Measurements from ENCODE around the gene RRAD.

Gene RRAD

DNA sequence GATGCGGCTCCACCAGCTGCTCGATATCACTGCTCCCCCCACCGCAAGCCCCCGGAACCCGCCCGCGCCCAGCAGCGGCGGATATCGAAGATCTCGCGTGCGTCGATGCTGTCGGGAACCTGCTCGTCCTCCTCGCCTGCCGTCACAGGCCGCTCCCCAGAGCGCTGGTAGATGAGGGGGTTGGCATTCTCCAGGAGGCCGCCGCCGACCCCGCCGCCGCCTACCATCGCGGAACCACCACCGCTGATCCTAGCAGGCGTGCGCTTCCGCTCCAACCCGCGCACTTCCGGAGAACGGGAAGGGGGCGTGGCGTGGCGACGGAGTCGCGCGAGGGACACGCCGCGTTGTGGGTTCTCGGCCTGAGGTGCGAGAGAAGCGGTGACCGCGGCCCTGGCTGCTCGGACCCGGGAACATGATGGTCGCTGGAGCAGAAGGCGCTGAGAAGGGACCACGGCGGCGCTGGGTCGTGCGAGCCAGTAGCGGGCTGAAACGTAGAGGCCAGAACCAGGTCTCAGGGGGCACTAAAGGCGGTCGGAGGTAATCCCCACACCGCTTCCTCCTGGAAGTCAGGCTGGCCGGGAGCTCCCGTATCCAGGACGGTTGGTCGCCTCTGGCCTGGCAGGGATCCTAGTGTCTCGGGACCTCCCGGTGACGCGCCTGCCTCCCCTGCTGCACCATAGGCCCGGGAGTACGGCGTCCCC, 9.0 kb upstream of the RRAD start, which contains the start of gene CIAO2B:
Gene CIAO2B, minus strand, starts transcription at position 265 of the 701 bp plus-strand sequence. Its CDS starts 38 bp downstream, at position 227.
- no peak for DNase-seq (ENCODE audit: low read depth, low spot score)

- DNase-seq (ENCODE audit: low read depth, low spot score), result no peak
These were observed 8.4 kb upstream of the RRAD start for GRCh38 chr16:66933776-66934137.

DNA sequence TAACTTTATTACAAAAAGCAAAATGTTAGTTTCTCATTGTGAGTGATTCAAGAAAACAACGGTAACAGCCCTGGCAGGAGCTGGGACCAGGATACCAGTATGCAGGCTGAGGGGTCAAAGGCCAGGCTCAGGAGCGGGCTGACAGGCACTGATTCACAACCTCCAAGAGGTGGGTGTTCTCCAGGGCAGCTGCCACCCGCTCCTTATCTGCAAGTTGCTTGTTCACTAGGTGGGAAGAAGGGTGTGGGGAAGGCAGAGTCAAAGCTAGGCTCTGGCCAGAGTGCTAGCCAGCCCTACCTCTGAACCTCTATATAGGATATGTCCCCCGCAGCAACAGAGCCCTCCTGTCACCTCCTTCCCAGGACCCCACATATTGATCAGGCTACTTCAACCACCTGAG, 6.7 kb upstream of the RRAD start:
- no peak for DNase-seq (ENCODE audit: low read depth, low spot score)

DNA sequence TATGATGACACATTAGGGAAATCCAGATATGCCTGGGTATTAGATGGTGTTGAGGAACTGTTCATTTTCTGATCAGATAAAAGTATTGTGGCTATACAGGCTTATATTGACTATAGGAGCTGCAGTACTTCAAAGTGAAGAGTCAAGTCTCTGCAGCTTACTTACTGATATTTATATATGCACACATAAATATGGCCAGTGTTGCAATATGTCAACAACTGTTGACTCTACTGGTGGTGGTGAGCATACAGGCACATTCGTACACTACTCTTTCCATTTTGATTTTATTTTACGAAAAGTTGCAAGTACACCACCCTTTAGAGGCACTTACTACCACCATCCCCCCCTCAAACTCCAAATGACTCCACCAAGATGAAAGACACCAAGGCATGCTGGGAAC, 6.3 kb upstream of the RRAD start:
- DNase-seq (ENCODE audit: low read depth, low spot score), result no peak

GRCh38 chr16:66930189-66930588, 4.9 kb upstream of the RRAD start:
- DNase-seq (ENCODE audit: low read depth, low spot score), result no peak

DNA sequence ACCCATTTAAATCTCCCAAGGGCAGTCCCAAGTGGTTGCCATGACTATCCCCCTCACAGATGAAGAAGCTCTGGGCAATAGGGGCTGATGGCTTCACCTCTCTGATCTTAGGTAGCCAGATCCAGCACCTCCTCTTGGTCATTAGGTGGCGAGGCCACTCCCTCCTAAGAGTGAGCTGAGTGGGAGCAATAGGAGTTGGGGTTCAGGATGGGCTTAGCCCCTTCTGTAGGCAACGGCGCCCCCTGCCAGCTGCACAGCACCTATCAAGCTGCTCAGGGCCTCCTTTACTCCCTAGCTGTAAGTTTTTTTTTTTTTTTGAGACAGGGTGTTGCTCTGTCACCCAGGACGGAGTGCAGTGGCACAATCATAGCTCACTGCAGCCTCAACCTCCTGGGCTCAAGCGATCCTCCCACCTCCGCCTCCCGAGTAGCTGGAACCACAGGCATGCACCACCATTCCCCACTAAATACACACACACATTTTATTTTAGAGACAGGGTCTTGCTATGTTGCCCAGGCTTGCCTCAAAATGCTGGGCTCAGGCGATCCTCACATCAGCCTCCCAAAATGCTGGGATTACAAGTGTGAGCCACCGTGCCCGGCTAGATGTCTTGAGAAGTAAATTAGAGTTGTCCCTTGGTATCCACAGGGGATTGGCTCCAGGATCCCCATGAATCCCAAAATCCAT, 3.5 kb upstream of the RRAD start:
- DNase-seq (ENCODE audit: low read depth, low spot score), result no peak

GRCh38 chr16:66927918-66928649, 2.7 kb upstream of the RRAD start:
- no peak for DNase-seq (ENCODE audit: low read depth, low spot score)

DNA sequence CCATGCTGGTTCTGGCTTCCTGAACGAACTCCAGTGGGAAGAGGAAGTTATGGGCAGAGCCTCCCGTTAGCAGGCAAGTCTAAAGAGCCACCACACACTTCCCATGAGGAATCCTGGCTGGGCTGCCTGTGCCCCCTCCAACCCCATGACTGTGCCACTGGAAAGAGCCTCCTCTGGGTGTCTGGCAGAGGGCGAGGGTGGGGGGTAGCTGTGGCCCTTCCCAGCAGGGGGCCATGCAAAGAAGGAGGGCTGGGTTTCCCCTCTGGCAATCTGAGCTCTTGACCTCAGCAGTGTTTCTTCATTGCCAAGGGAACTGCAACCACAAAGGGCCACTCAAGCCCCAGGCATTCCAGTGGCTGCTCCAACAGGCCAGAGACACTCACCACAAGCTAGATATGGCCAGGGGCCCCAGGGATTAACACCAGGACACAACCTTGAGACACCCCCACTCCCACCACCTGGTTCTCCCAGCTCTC, 1.7 kb upstream of the RRAD start:
- no peak for DNase-seq (ENCODE audit: low read depth, low spot score)

GRCh38 chr16:66926171-66926947, 1.0 kb upstream of the RRAD start:
- DNase-seq (ENCODE audit: low read depth, low spot score), result no peak

DNA sequence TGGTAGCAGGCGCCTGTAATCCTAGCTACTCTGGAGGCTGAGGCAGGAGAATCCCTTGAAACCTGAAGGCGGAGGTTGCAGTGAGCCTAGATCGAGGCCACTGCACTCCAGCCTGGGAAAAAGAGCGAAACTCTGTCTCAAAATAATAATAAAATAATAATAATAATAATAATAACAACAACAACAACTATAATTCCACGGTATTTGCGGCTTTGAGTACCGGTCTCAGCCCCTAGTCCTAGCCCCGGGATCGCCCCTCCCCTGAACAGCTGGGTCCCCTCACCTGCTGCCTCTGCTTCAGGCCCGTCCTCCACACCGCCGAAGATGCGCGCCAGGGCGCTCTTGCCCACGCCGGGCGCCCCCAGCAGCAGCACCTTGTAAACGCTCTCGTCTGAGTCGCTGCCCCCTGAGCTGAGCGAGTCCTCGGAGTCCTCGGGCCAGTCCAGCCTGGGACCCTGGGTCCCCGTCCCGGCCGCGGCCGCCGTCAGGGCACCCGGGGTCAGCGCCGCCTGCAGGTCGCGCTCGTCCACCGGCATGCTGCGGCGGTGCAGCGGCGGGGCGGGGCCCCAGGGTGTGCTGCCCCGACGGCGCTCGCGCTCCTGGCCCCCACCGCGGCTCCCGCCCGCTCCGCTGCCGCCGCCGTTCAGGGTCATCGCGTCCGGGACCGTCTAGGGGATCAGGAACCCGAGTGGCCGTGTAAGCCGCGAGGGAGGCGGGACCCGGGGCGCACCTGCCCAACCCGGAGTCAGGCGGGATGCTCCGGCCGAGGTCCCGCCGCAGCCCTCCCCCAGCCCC, 611 bp downstream of the RRAD start:
- no peak for DNase-seq (ENCODE audit: low read depth, low spot score)

DNA sequence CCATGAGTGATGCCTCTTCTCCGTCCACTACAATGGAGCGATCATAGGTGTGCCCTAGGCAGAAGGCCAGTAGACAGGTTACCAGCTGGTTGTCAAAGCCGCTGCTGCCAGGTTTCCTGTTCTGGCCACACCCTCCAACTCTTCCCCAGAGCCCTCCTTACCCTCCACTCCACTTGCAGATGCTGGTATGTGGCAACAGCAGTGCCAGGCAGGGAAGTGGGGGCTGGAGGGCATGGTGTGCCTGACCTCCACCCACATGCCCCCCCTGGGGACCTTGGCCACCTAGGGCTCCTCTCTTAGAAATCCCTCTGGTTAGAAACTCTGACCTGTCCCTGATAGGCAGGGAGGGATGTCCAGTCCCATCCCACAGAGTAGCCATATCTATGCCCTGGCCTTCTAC, 1.5 kb downstream of the RRAD start:
- no peak for DNase-seq (ENCODE audit: low read depth, low spot score)

DNA sequence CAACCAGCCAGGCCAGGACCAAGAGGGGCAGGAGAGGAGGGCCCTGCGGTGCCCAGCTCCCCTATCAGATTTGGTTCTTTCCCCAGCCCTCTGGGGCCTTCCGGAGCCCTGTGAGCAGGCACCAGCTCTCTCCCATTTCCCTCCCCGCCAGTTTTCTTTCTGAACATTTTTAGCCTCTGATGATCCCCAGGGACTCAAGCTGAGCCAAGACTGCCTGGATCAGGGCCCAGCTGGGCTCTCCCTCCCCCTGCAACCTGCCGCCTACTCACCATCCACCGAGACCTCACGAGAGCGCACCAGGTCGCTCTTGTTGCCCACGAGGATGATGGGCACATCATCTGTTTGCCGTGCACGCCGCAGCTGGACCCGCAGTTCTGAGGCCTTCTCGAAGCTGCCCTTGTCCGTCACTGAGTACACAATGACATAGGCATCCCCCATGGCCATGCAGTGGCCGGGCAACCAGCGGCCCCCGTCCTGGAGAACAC, 2.0 kb downstream of the RRAD start:
- no peak for DNase-seq (ENCODE audit: low read depth, low spot score)

- no peak for DNase-seq (ENCODE audit: low read depth, low spot score)
These were observed 3.4 kb downstream of the RRAD start for GRCh38 chr16:66921729-66922450.

GRCh38 chr16:66920924-66921680, 4.2 kb downstream of the RRAD start:
- DNase-seq (ENCODE audit: low read depth, low spot score), result no peak

DNA sequence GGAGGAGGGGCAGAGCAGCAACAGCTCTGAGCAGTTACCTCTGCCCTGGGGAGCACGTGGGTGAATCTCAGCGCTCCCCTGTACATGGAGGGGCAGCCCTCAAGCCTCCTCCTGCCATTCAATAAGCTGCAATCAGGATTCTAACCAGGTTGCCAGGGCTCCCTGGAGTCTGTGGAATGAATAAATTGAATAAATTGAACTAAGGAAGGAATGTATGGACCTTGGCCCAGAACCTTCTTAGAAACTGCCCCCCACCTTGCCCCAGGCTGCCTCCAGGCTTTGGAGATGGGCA, 5.1 kb downstream of the RRAD start:
- DNase-seq (ENCODE audit: low read depth, low spot score), result no peak

DNA sequence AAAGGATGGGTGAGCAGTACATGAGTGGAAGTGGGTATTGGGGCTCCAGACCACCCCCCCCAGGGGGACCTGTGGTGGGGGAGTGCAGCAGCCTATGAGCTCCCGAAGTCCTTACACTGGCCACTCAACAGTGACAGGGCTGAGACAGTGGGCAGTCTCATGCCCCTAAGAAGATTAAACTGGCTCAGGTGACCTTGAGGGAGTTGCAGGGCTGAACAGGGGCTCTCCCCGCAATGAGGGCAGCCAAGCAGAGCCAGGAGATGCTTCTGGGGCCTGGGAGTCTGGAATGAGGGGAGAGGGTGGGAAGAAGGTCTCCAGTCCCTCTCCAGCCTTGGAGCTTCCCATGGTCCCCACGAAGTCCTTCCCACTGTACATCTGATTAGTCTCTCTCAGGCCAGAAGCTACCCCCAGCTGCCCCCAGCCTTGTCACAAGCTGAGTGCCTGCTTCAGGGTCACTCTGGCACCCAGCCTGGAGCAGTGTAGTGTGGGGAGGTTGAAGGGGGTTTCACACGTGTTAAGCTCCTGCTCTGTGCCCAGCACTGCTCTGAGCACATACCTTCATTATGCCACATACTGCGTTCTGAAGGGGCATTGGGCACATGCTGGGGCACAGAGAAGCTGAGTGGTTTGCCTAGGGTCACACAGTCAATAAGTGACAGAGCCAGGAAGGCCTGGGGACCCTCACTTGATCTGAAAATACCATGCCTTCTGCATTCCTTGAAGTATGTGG, 5.6 kb downstream of the RRAD start:
- no peak for DNase-seq (ENCODE audit: low read depth, low spot score)

- DNase-seq (ENCODE audit: low read depth, low spot score), result no peak
These were observed 6.3 kb downstream of the RRAD start, which contains the start of gene CDH16 for GRCh38 chr16:66918803-66919568. Gene CDH16 (minus strand): TSS chr16:66918885. CDS start chr16:66918065, 820 bp downstream.

DNA sequence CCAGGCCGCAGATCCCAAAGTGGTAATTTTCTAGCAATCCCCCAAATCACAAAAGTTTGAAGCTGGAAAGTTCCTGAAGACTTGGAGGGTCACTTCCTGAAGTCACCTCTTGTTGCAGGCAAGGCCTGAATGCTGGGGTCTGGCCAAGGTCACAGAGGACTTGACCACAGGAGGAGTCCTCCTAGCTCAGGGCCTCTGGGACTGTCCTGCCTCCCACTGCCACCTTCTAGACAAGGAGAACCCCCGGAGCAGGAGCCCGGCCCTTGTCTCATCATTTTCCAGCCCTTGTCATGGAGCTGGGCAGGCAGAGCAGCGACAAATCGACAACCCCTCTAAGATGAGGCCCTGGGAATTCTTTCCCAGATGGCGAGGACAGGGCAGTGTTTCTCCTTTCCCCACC, 7.0 kb downstream of the RRAD start:
- DNase-seq (ENCODE audit: low read depth, low spot score), result no peak
